Measurements from ENCODE around the gene BLOC1S5.

GRCh38 chr6:8074213-8074612 is 10.0 kb upstream of the BLOC1S5 start:
- TF ChIP-seq REST (IDR thresholded peaks at IDR 0.05; ENCODE audit: insufficient read depth in 1 of 2, low read depth in 2 of 2, low read length in 2 of 2) (no peak), POLR2AphosphoS5 (IDR thresholded peaks at IDR 0.05; ENCODE audit: low read depth, low read length) (no peak), TAF1 (IDR thresholded peaks at IDR 0.05; ENCODE audit: borderline replicate concordance, insufficient read depth, low read length) (no peak)

Measured in PFSK-1 (cell line).